GM21381 (cell line): Measurements from ENCODE around the gene USP21.
A peak's percentile ranks its signal among the peaks of the same experiment; 100 is the strongest.
"Not testable (repeated sequence)": the region's sequence is repeated elsewhere in the genome, so short reads cannot be mapped to it uniquely, and the experiment has no call there.

Experiments used
- ATAC-seq: cut with Tn5 transposase; IDR thresholded peaks from one replicate; pipeline ENCODE4 v1.9.1; 2021; ENCODE audit warnings: mild to moderate bottlenecking, moderate library complexity; ENCODE audit not compliant: unreplicated experiment

Gene USP21, protein sequence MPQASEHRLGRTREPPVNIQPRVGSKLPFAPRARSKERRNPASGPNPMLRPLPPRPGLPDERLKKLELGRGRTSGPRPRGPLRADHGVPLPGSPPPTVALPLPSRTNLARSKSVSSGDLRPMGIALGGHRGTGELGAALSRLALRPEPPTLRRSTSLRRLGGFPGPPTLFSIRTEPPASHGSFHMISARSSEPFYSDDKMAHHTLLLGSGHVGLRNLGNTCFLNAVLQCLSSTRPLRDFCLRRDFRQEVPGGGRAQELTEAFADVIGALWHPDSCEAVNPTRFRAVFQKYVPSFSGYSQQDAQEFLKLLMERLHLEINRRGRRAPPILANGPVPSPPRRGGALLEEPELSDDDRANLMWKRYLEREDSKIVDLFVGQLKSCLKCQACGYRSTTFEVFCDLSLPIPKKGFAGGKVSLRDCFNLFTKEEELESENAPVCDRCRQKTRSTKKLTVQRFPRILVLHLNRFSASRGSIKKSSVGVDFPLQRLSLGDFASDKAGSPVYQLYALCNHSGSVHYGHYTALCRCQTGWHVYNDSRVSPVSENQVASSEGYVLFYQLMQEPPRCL

DNA sequence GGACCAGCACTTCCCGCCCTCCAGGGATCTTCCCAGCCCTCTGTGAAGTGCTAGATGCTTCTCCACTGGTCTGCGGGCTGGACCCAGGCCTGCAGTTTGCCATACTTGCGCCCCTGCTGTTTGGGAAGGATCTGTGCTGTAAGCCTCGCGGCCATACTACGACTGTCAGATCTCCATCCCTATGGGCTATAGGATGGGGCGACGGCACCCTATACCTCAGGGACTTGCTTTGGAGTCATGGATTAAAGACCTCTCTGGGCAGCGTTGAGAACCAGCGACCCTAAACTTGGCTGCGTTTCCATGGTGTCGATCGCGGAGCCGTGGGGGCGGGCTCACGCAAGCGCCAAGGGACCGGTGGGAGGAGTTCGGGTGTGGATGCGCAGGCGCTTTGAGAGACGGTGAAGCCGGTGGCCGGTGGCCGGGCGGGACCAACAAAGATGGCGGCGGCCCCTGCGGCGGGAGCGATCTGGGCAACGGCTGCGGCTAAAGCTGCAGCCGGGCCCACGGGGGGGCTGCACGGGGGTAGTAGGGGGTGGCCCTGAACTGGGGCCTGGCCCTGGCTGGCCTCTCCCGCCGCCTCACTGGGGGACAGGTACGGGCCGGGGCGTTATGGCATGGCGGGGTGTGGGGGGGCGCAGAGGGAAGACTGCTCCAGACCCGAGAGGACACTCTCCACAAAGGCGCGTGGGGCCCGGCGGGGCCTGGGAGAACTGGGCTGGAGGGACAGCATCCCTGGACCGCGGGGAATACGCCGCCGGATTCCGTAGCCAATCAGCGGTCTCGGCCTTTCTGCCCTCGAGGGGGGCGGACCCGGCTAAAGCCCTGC, at the start of gene USP21:
USP21 (plus strand) TSS at position 414 of the 826 bp plus-strand sequence. CDS start 1,141 bp downstream, outside the sequence.
- ATAC-seq = peak; percentile 81

- ATAC-seq = no peak
Observed at GRCh38 chr1:161111117-161111516, 48.2 kb upstream of the USP21 start.

- ATAC-seq = no peak
Observed at GRCh38 chr1:161111527-161111926, 47.8 kb upstream of the USP21 start.

DNA sequence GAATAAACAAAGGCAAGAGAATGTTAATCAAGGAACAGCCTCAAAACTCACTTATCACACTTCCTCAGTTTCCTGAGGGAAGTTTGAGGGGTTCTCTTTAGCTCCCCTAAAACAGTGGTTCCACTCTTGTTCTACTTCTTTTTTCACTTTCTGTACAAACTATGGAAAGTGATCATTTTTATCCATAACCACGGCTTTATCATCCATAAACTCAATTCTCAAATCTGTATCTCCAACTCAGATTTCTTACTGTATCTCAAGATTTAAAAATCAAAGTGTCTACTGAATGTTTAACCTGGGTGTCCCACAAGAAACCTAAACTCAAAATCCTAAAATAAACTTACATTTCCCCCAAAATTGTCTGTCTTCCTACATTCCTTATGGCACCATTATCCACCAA, 45.4 kb upstream of the USP21 start:
- ATAC-seq = no peak

- ATAC-seq = no peak
Observed at GRCh38 chr1:161114556-161114955, 44.7 kb upstream of the USP21 start.

- no peak for ATAC-seq
Observed at GRCh38 chr1:161115132-161115711, 44.1 kb upstream of the USP21 start.

DNA sequence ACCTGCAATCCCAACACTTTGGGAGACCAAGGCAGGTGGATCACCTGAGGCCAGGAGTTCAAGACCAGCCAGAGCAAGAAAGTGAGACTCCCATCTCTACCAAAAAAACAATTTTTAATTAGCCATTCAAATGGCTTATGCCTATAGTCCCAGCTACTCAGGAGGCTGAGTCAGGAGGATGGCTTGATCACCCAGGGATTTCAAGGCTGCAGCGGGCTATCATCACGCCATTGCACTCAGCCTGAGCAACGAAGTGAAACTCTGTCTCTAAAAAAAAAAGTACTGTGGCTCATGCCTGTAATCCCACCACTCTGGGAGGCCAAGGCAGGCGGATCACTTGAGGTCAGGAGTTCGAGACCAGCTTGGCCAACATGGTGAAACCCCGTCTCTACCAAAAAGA, 43.3 kb upstream of the USP21 start:
- not testable (repeated sequence) for ATAC-seq

- peak; percentile 82 for ATAC-seq
Observed at GRCh38 chr1:161117759-161118581, 41.3 kb upstream of the USP21 start, which contains the start of the genes NIT1 and PFDN2. TSS of gene NIT1 (plus strand) at chr1:161118105. CDS start at chr1:161118177, 72 bp downstream. TSS of gene PFDN2 (minus strand) at chr1:161118037. CDS start at chr1:161118026, 11 bp downstream.

- peak; percentile 59 for ATAC-seq
Observed at GRCh38 chr1:161119092-161119903, 40.0 kb upstream of the USP21 start.

DNA sequence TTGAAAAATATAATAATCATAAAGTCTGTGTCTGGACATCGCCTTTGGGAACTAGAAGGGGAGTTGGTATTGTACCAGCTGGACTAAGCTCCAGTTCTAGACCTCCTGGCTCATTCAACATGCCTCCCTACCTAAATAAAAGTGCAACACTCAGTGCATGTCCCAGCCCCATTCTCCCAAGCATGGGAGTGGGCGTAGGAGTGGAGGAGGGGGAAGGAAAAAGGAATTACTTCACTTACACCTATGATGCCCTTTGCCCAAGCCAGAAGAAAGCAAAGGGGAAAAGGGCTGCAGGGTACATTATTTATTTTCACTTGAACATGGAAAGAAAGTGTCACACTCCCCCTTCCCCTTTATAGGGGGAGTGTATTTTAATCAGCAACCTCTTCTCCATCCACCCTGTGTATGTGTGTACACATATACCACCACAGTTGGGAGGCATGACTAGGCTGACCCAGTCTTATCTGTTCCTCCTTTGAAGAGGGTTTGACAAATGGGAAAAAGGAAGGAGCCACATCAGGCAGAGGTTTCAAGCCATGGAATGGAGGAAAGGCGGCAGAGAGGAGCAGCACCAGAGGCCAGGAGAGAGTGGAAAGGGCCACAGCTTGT, 38.2 kb upstream of the USP21 start:
- ATAC-seq = no peak

DNA sequence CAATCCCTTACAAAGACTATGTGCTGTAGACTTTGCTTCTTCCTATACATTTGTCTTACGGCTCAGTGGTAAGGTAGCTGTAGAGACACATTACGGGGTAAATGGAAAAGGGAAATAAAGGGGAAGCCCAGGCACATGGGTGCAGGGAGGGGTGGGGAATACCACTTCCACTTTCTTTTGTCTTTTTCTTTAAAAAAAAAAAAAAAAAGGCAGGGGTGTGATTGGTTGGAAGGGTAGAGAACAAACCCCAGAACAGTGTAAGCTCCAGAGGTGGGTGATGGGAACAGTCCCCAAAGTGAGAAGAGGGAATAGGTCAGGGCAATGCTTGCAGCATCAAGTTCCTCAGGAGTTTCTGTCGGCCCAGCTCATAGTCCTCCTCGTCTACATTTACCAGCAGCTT, 37.5 kb upstream of the USP21 start:
- ATAC-seq = no peak

DNA sequence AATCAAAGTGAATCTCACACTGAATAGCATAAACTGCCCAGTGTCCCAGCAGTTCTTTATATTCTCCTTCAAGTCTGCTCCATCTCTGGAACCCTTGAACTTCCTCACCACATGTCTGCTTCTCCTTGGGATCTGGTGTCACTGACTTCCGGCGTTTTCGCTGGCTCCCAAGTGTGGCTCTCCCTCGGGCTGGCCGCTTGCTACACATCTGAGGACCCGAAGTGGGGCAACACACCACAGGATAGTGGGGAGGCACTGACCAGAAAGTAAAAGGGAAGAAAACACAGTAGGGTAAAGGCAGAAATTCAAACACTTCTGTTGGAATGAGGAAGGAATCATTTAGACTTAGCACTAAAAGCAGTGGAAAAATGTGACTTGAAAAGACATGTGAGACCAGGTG, 36.3 kb upstream of the USP21 start:
- no peak for ATAC-seq

DNA sequence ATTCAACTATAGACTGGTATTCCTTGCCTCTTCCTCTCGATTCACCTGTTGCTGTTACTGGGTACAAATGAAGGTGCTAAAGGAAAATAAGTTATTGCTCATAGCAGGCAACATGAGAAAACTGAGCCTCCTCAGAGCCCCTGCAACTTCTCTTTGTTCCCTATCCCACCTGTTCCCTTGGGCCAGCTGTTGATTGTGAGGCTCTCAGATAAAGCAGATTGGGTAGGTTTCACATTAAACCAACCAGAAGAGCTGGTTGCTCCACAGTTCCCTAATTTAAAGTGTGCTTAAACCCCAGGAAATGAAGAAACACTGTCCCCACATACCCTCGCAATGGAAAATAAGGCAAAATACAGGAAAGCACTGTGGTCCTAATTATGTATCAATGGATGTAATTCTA, 31.7 kb upstream of the USP21 start:
- ATAC-seq = no peak

DNA sequence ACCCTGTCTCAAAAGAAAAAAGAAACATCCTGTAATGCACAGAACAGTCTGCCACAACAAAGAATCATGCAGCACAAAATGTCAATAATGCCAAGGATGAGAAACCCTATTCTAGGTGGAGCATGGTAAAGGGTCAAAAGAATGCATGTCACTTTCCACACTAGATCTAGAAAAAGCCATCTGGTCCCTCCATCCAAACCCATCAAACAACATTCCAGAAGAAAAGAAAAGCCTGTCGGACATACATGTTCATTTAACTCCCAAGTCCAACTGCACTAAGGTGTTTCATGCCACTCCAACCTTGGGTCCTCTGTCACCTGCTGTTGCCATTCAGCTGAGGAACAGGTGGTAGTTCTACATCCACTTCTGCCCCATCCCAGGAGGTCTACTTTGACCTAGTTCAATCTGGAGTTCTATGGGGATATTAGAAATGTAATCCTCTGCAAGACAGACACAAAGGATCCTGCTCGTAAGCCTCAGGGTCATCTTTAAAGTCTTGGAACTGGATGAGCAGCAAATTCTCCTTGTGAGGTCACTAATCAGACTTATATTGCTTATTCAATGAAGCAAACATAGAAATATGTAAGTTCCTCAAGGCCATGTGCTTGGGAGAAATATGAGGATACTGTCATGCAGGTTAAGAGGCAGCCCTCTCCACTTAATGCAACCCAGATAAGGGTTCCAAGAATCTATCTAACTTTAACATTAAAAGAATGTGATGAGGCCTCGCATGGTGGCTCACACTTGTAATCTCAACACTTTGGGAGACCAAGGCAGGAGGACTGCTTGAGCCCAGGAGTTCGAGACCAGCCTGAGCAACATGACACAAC, 30.5 kb upstream of the USP21 start:
- ATAC-seq = no peak

DNA sequence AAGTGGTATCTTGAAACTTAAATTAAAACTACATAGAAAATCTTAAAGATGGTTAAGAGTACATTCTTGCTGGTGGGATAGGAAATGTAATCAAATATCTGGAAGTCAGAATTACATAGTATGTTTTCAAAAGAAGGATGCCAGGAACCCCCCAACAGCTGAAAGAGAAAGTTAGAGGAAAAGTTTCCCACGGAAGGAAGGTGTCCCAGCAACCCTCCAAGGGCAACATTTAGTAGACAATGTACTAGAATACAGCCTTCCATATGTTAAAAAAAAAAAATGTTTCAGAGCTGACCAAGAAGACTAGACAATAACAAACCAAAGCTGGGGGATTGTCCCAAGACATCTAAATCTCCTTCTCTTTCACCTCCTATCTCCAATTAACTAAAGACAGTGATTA, 29.0 kb upstream of the USP21 start:
- ATAC-seq = no peak

DNA sequence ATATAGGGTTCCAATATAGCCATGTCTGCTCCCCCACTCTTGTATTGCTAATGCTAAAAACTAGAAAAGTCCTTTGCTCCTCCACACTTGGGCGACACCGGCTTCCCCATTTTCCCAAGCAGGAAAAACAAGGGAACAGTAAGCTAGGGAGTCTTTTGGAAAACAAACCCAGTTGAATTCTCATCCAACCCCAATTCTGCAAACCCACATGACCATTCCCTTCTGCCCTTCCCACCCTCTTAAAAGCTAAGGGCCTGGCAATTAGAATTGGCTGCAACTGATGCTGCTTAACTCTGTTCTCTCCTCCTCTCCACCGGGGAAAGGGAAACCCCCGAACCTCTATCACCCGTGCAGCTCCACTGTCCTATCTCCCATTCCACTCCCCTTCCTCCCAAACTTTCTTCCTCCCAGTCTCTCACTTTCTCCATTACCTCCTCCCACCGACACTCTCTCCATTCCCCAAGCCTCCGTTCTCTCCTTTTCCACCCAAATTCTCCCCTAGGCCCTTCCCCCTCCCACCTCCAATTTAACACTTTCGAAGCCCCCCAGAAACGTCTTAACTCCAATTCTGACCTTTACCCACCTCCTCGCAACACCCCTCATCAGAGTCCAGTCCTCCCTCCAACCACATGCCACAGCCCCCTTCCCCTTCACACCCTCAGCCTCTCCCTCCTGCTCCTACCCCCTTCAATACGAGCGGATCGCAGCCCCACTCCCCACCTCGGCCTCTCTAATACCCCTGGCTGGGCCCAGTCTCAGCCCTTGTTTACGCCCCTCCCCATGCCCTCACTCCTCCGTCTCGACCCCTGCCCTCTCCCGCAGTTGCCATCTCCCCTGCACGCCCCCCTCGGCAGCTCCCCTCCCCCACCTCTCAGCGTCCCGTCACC, 27.5 kb upstream of the USP21 start:
- ATAC-seq = no peak
